ENCODE results near the gene ZNF236.
"Not testable (repeated sequence)": the region's sequence is repeated elsewhere in the genome, so short reads cannot be mapped to it uniquely, and the experiment has no call there.

The ZNF236 gene

GRCh38 chr18:76953583-76954233 lies 131.4 kb downstream of the ZNF236 start:
- peak in 1 of 2 donors; percentile 18 for DNase-seq

GRCh38 chr18:76955524-76956170 lies 133.3 kb downstream of the ZNF236 start:
- no peak for DNase-seq

GRCh38 chr18:76956648-76957047 lies 134.3 kb downstream of the ZNF236 start:
- DNase-seq: no peak

- no peak for DNase-seq
These were observed 135.3 kb downstream of the ZNF236 start for GRCh38 chr18:76957384-76958355.

GRCh38 chr18:76958692-76959341 lies 136.5 kb downstream of the ZNF236 start:
- DNase-seq: no peak

- no peak for DNase-seq
These were observed 137.2 kb downstream of the ZNF236 start for GRCh38 chr18:76959605-76960004.

- no peak for DNase-seq
These were observed 138.2 kb downstream of the ZNF236 start for GRCh38 chr18:76960528-76961035.

GRCh38 chr18:76962851-76963250 lies 140.5 kb downstream of the ZNF236 start:
- DNase-seq: no peak

- no peak for DNase-seq
These were observed 141.6 kb downstream of the ZNF236 start for GRCh38 chr18:76963936-76964335.

GRCh38 chr18:76965555-76966151 lies 143.3 kb downstream of the ZNF236 start:
- DNase-seq: not testable (repeated sequence)

- DNase-seq: not testable (repeated sequence)
These were observed 144.9 kb downstream of the ZNF236 start for GRCh38 chr18:76967299-76967698.

GRCh38 chr18:76967721-76968472 lies 145.5 kb downstream of the ZNF236 start:
- no peak for DNase-seq

GRCh38 chr18:76970770-76971559 lies 148.6 kb downstream of the ZNF236 start:
- DNase-seq: no peak

GRCh38 chr18:76972241-76972640 lies 149.9 kb downstream of the ZNF236 start:
- DNase-seq: no peak

GRCh38 chr18:76972846-76973519 lies 150.6 kb downstream of the ZNF236 start:
- no peak for DNase-seq

- DNase-seq: no peak
These were observed 151.3 kb downstream of the ZNF236 start for GRCh38 chr18:76973520-76974266.

- no peak for DNase-seq
These were observed 152.0 kb downstream of the ZNF236 start for GRCh38 chr18:76974386-76974785.

- DNase-seq: no peak
These were observed 153.3 kb downstream of the ZNF236 start for GRCh38 chr18:76975577-76976110.

GRCh38 chr18:76977108-76977621 lies 154.8 kb downstream of the ZNF236 start:
- no peak for DNase-seq
